PC-9 (cell line): ENCODE results near the gene TFCP2L1.

Experiments
- EZH2 ChIP-seq: fragments of 200-600 bp; sonication (generic); IDR thresholded peaks from 2 replicates; pipeline ENCODE4 v1.8.0; 2017; ENCODE audit warnings: antibody characterized with exemption, low read depth
- TF ChIP-seq, protein P1 (sequence below): fragments of 200-600 bp; sonication (generic); conservative IDR thresholded peaks from 2 replicates; pipeline ENCODE4 v1.6.1; 2017; ENCODE audit warnings: mixed run types, antibody characterized with exemption, mild to moderate bottlenecking, moderate library complexity

GRCh38 chr2:121287956-121288355 lies 3.0 kb upstream of the TFCP2L1 start:
- TF ChIP-seq, protein P1, sequence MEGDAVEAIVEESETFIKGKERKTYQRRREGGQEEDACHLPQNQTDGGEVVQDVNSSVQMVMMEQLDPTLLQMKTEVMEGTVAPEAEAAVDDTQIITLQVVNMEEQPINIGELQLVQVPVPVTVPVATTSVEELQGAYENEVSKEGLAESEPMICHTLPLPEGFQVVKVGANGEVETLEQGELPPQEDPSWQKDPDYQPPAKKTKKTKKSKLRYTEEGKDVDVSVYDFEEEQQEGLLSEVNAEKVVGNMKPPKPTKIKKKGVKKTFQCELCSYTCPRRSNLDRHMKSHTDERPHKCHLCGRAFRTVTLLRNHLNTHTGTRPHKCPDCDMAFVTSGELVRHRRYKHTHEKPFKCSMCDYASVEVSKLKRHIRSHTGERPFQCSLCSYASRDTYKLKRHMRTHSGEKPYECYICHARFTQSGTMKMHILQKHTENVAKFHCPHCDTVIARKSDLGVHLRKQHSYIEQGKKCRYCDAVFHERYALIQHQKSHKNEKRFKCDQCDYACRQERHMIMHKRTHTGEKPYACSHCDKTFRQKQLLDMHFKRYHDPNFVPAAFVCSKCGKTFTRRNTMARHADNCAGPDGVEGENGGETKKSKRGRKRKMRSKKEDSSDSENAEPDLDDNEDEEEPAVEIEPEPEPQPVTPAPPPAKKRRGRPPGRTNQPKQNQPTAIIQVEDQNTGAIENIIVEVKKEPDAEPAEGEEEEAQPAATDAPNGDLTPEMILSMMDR = no peak
- no peak for TF ChIP-seq EZH2
